HepG2 (cell line): ENCODE measurements around the gene ZBTB44. TPM values are rescaled to one million over a fixed set of nuclear protein-coding genes. Genes with fewer than 3 reads are reported as not detected.

Experiments used
- ASH2L ChIP-seq: fragments of 300-600, 200-600 bp; sonication (generic); IDR thresholded peaks from 2 replicates; pipeline ENCODE4 v1.7.0; 2017; ENCODE audit warnings: low read depth, mild to moderate bottlenecking, moderate library complexity, mixed read lengths, low read length; ENCODE audit not compliant: insufficient read length
- ELF1 ChIP-seq: sonication (generic); formaldehyde crosslinking; IDR thresholded peaks from 2 replicates; pipeline ENCODE4 v1.4.0; 2020; ENCODE audit warnings: missing genetic modification reagents
- ELF4 ChIP-seq: sonication (generic); formaldehyde crosslinking; IDR thresholded peaks from 2 replicates; pipeline ENCODE4 v1.5.0; 2020; ENCODE audit warnings: missing genetic modification reagents, mild to moderate bottlenecking, moderate library complexity, borderline replicate concordance
- MIER2 ChIP-seq: IDR thresholded peaks from 2 replicates; pipeline ENCODE4 v1.6.1; 2016; ENCODE audit warnings: missing biosample characterization, missing genetic modification reagents
- POGZ ChIP-seq: sonication (generic); formaldehyde crosslinking; IDR thresholded peaks from 2 replicates; pipeline ENCODE4 v1.4.0; 2020; ENCODE audit warnings: mild to moderate bottlenecking, missing genetic modification reagents
- RARA ChIP-seq: IDR thresholded peaks from 2 replicates; pipeline ENCODE4 v1.6.1; 2016; ENCODE audit warnings: missing genetic modification reagents, missing compliant biosample characterization
- RERE ChIP-seq: IDR thresholded peaks from 2 replicates; pipeline ENCODE4 v1.6.1; 2016; ENCODE audit warnings: low read depth, missing genetic modification reagents, missing compliant biosample characterization
- SMAD9 ChIP-seq: sonication (generic); formaldehyde crosslinking; IDR thresholded peaks from 2 replicates; pipeline ENCODE4 v1.5.1; 2020; ENCODE audit warnings: mild to moderate bottlenecking, missing genetic modification reagents
- SOX6 ChIP-seq, 2 experiments: fragments of 450-650 bp in 1 of 2; sonication (generic) in 1 of 2; formaldehyde crosslinking in 1 of 2; IDR thresholded peaks; 2 replicates each; pipeline versions ENCODE4 v1.4.0 to v1.6.1; 2017 to 2020; ENCODE audit warnings: antibody characterized with exemption in 1 of 2, mild to moderate bottlenecking in 1 of 2, missing genetic modification reagents in 1 of 2
- ZNF256 ChIP-seq: sonication (generic); formaldehyde crosslinking; conservative IDR thresholded peaks from 2 replicates; pipeline ENCODE4 v1.4.0; 2020; ENCODE audit warnings: missing genetic modification reagents
- ZNF280B ChIP-seq: sonication (generic); formaldehyde crosslinking; IDR thresholded peaks from 2 replicates; pipeline ENCODE4 v1.5.0; 2020; ENCODE audit warnings: missing genetic modification reagents, mild to moderate bottlenecking, borderline replicate concordance
- ZNF773 ChIP-seq: sonication (generic); formaldehyde crosslinking; IDR thresholded peaks from 2 replicates; pipeline ENCODE4 v1.4.0; 2020; ENCODE audit warnings: missing genetic modification reagents, borderline replicate concordance
- polyA plus RNA-seq, 8 experiments: library from polyadenylated mRNA; depleted of rRNA in 3 of 8; stranded (reverse) in 7 of 8; unstranded in 1 of 8; fragments of >200 nt; fragmentation: Illumina TruSeq in 4 of 8; extraction: Trizol in 4 of 8; gene quantifications; 2 replicates each; pipeline versions ENCODE4 v1.2.1 to v1.2.3, GENCODE V29; 2011 to 2016; ENCODE audit warnings: low read depth in 4 of 8, missing spikeins in 1 of 8, mixed read lengths in 1 of 8; ENCODE audit not compliant: insufficient read depth in 1 of 8
- total RNA-seq, 5 experiments: library from RNA; depleted of rRNA; stranded (reverse); fragments of >200 nt; fragmentation: Illumina TruSeq; extraction: Trizol; gene quantifications; 2 replicates each; pipeline ENCODE4 v1.2.3, GENCODE V29; 2016; ENCODE audit warnings: low read depth in 1 of 5
- TF ChIP-seq, protein P1 (sequence below): sonication (generic); formaldehyde crosslinking; conservative IDR thresholded peaks from 2 replicates; pipeline ENCODE4 v1.4.0; 2020; ENCODE audit warnings: mild to moderate bottlenecking, missing genetic modification reagents, moderate library complexity
- TF ChIP-seq, protein P2 (sequence below): sonication (generic); formaldehyde crosslinking; IDR thresholded peaks from 2 replicates; pipeline ENCODE4 v1.4.0; 2020; ENCODE audit warnings: missing genetic modification reagents, borderline replicate concordance
- TF ChIP-seq, protein P3 (sequence below): IDR thresholded peaks from 2 replicates; pipeline ENCODE4 v1.6.1; 2012; ENCODE audit warnings: inconsistent platforms

The ZBTB44 gene
- total and polyA plus RNA-seq, 2 of the 13 experiments (the other 11 are each of a cell fraction or from before 2014, with no cell fraction given): 22.8 to 23.6 TPM

GRCh38 chr11:130181295-130182272 lies 133.1 kb downstream of the ZBTB44 start (continued):
- TF ChIP-seq RARA (CRISPR knock-in tag): peak; percentile 90
- TF ChIP-seq, protein P1, sequence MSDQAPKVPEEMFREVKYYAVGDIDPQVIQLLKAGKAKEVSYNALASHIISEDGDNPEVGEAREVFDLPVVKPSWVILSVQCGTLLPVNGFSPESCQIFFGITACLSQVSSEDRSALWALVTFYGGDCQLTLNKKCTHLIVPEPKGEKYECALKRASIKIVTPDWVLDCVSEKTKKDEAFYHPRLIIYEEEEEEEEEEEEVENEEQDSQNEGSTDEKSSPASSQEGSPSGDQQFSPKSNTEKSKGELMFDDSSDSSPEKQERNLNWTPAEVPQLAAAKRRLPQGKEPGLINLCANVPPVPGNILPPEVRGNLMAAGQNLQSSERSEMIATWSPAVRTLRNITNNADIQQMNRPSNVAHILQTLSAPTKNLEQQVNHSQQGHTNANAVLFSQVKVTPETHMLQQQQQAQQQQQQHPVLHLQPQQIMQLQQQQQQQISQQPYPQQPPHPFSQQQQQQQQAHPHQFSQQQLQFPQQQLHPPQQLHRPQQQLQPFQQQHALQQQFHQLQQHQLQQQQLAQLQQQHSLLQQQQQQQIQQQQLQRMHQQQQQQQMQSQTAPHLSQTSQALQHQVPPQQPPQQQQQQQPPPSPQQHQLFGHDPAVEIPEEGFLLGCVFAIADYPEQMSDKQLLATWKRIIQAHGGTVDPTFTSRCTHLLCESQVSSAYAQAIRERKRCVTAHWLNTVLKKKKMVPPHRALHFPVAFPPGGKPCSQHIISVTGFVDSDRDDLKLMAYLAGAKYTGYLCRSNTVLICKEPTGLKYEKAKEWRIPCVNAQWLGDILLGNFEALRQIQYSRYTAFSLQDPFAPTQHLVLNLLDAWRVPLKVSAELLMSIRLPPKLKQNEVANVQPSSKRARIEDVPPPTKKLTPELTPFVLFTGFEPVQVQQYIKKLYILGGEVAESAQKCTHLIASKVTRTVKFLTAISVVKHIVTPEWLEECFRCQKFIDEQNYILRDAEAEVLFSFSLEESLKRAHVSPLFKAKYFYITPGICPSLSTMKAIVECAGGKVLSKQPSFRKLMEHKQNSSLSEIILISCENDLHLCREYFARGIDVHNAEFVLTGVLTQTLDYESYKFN (CRISPR knock-in tag): peak; percentile 97
- TF ChIP-seq, protein P2, sequence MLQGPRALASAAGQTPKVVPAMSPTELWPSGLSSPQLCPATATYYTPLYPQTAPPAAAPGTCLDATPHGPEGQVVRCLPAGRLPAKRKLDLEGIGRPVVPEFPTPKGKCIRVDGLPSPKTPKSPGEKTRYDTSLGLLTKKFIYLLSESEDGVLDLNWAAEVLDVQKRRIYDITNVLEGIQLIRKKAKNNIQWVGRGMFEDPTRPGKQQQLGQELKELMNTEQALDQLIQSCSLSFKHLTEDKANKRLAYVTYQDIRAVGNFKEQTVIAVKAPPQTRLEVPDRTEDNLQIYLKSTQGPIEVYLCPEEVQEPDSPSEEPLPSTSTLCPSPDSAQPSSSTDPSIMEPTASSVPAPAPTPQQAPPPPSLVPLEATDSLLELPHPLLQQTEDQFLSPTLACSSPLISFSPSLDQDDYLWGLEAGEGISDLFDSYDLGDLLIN (CRISPR knock-in tag): peak; percentile 71; the same call in 1 of the 2 replicates
- peak; percentile 63 for TF ChIP-seq ASH2L
- no peak for TF ChIP-seq ZNF280B (CRISPR knock-in tag)
- TF ChIP-seq, protein P3, sequence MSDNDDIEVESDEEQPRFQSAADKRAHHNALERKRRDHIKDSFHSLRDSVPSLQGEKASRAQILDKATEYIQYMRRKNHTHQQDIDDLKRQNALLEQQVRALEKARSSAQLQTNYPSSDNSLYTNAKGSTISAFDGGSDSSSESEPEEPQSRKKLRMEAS: no peak
- peak; percentile 54 for TF ChIP-seq ELF1 (CRISPR knock-in tag)
- TF ChIP-seq ZNF773 (CRISPR knock-in tag): no peak
- TF ChIP-seq ZNF256 (CRISPR knock-in tag): peak; percentile 56; the same call in 1 of the 2 replicates
- TF ChIP-seq MIER2 (CRISPR knock-in tag): no peak
- peak; percentile 89 for TF ChIP-seq POGZ (CRISPR knock-in tag)
- TF ChIP-seq RERE (CRISPR knock-in tag): peak; percentile 67
- no peak for TF ChIP-seq SOX6 (IDR thresholded peaks at IDR 0.05)
- TF ChIP-seq SOX6 (CRISPR knock-in tag; IDR thresholded peaks at IDR 0.05): peak; percentile 96
- no peak for TF ChIP-seq SMAD9 (CRISPR knock-in tag)
- TF ChIP-seq ELF4: no peak
